ENCODE measurements around the gene BCKDHA. TPM values are rescaled to one million over a fixed set of nuclear protein-coding genes. Genes with fewer than 3 reads are reported as not detected.
"Not testable (repeated sequence)": the region's sequence is repeated elsewhere in the genome, so short reads cannot be mapped to it uniquely, and the experiment has no call there.

BCKDHA gene
- total RNA-seq, 4 donors from 2014 or later: 80.8 to 115 (median 84.1) TPM

GRCh38 chr19:41366089-41366488 lies 31.5 kb upstream of the BCKDHA start:
- in situ Hi-C loops (cut with MboI; ENCODE audit: low sequenced_read_pairs in 4 of 4): no loop called here
- Histone ChIP-seq H3K27me3 (no peaks in the 10 kb centered on the region), H3K36me3 (no peaks in the 10 kb centered on the region), H3K4me1 (peaks cover 3 to 6% of the 10 kb centered on the region in 2 donors), H3K27ac (no peak overlapping the region), H3K9me3 (no peaks in the 10 kb centered on the region), H3K4me3 (no peak overlapping the region)
- intact Hi-C loops (cut with DNase I; ENCODE audit: low total_unique reads): no loop called here
- DNase-seq: no peak
- no peak for ATAC-seq
- TF ChIP-seq, protein P1, sequence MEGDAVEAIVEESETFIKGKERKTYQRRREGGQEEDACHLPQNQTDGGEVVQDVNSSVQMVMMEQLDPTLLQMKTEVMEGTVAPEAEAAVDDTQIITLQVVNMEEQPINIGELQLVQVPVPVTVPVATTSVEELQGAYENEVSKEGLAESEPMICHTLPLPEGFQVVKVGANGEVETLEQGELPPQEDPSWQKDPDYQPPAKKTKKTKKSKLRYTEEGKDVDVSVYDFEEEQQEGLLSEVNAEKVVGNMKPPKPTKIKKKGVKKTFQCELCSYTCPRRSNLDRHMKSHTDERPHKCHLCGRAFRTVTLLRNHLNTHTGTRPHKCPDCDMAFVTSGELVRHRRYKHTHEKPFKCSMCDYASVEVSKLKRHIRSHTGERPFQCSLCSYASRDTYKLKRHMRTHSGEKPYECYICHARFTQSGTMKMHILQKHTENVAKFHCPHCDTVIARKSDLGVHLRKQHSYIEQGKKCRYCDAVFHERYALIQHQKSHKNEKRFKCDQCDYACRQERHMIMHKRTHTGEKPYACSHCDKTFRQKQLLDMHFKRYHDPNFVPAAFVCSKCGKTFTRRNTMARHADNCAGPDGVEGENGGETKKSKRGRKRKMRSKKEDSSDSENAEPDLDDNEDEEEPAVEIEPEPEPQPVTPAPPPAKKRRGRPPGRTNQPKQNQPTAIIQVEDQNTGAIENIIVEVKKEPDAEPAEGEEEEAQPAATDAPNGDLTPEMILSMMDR (IDR thresholded peaks at IDR 0.05 in 4 of 5, conservative IDR thresholded peaks at IDR 0.05 in 1 of 5): no peak
- TF ChIP-seq POLR2A (IDR thresholded peaks at IDR 0.05): no peak

DNA sequence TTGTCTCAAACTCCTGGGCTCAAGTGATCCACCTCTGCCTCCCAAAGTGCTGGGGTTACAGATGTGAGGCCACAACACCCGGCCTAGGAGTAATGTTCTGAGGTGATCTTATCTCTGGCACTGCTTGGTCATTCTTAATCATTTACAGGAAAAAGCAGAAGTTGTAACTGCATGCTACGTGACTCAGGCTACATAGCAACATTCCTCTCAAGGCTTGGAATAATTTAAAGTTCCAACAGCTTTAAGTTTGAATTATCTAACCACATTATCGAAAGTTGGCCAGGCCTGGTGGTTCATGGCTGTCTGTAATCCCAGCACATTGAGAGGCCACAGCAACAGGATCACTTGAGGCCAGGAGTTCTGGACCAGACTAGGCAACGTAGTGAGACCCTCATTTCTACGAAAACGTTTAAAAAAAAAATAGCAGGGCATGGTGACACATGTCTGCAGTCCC lies 29.7 kb upstream of the BCKDHA start:
- TF ChIP-seq POLR2A (IDR thresholded peaks at IDR 0.05): no peak
- TF ChIP-seq, protein P1 (IDR thresholded peaks at IDR 0.05 in 4 of 5, conservative IDR thresholded peaks at IDR 0.05 in 1 of 5): no peak
- H3K27ac ChIP-seq: peak overlapping the region in 1 of 4 donors; percentile 11
- H3K27me3 ChIP-seq: no peaks in the 10 kb centered on the region
- H3K4me1 ChIP-seq: peaks cover 3 to 6% of the 10 kb centered on the region in 2 donors
- no peak overlapping the region for H3K4me3 ChIP-seq
- intact Hi-C loops (cut with DNase I; ENCODE audit: low total_unique reads): no loop called here
- no peaks in the 10 kb centered on the region for H3K9me3 ChIP-seq
- H3K36me3 ChIP-seq: no peaks in the 10 kb centered on the region
- ATAC-seq (no peak), DNase-seq (no peak)
- in situ Hi-C loops (cut with MboI; ENCODE audit: low sequenced_read_pairs in 4 of 4): no loop called here

DNA sequence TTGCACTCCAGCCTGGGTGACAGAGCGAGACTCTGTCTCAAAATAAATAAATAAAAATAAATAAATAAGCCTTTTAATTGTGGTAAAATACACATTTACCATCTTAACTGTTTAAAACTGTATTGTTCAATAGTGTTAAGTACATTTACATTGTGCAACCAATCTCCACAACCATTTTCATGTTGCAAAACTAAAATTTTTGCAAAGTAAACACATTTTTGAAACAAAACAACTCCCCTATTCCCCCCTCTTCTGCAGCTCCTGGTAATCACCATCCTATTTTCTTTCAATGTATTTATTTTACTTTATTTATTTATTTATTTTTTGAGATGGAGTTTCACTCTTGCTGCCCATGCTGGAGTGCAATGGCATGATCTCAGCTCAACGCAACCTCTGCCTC lies 27.8 kb upstream of the BCKDHA start:
- Histone ChIP-seq H3K4me1 (peaks cover 8 to 11% of the 10 kb centered on the region in 2 donors), H3K27me3 (no peaks in the 10 kb centered on the region), H3K4me3 (no peak overlapping the region), H3K27ac (no peak overlapping the region), H3K9me3 (no peaks in the 10 kb centered on the region), H3K36me3 (no peaks in the 10 kb centered on the region)
- DNase-seq (no peak), ATAC-seq (no peak)
- intact Hi-C loops (cut with DNase I; ENCODE audit: low total_unique reads): no loop called here
- in situ Hi-C loops (cut with MboI; ENCODE audit: low sequenced_read_pairs in 4 of 4): no loop called here
- TF ChIP-seq, protein P1 (IDR thresholded peaks at IDR 0.05 in 4 of 5, conservative IDR thresholded peaks at IDR 0.05 in 1 of 5): no peak
- TF ChIP-seq POLR2A (IDR thresholded peaks at IDR 0.05): no peak

DNA sequence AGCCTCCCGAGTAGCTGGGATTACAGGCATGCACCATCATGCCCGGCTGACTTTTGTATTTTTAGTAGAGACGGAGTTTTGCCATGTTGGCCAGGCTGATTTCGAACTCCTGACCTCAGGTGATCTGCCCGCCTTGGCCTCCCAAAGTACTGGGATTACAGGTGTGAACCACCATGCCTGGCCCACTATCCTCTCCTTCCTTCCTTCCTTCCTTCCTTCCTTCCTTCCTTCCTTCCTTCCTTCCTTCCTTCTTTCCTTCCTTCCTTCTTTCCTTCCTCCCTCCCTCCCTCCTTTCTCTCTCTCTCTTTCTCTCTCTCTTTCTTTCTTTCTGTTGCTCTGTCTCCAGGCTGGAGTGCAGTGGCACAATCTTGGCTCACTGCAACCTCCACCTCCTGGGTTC lies 26.5 kb upstream of the BCKDHA start:
- ATAC-seq; H3K27me3 ChIP-seq; DNase-seq; intact Hi-C loops (cut with DNase I; ENCODE audit: low total_unique reads); in situ Hi-C loops (cut with MboI; ENCODE audit: low sequenced_read_pairs in 4 of 4); H3K36me3 ChIP-seq; H3K4me3 ChIP-seq; H3K27ac ChIP-seq; H3K9me3 ChIP-seq: not testable (repeated sequence)
- peaks cover 6 to 15% of the 10 kb centered on the region in 2 donors for H3K4me1 ChIP-seq

DNA sequence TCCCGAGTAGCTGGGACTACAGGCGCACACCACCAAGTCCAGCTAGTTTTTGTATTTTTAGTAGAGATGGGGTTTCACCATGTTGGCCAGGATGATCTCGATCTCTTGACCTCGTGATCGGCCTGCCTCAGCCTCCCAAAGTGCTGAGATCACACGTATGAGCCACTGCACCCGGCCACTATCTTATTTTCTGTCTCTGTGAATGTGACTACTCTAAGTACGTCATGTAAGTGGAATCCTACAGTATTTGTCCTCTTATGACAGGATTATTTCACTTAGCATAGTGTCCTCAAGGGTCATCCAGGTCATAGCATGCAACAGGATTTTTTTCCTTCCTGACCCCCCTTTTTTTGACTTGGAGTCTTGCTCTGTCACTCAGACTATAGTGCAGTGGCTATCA lies 26.1 kb upstream of the BCKDHA start:
- intact Hi-C loops (cut with DNase I; ENCODE audit: low total_unique reads): no loop called here
- TF ChIP-seq, protein P1 (IDR thresholded peaks at IDR 0.05 in 4 of 5, conservative IDR thresholded peaks at IDR 0.05 in 1 of 5): no peak
- no peak for TF ChIP-seq POLR2A (IDR thresholded peaks at IDR 0.05)
- in situ Hi-C loops (cut with MboI; ENCODE audit: low sequenced_read_pairs in 4 of 4): no loop called here
- H3K9me3 ChIP-seq: no peaks in the 10 kb centered on the region
- ATAC-seq (no peak), DNase-seq (no peak)
- peaks cover 0 to 10% (median 5%) of the 10 kb centered on the region in 3 donors for H3K27me3 ChIP-seq
- peaks cover 6 to 18% of the 10 kb centered on the region in 2 donors for H3K4me1 ChIP-seq
- no peak overlapping the region for H3K4me3 ChIP-seq
- no peak overlapping the region for H3K27ac ChIP-seq
- no peaks in the 10 kb centered on the region for H3K36me3 ChIP-seq

All from gastrocnemius medialis (tissue), 4 donors.